Measurements from ENCODE around the gene ARID5A. TPM values are rescaled to one million over a fixed set of nuclear protein-coding genes. Genes with fewer than 3 reads are reported as not detected.

ARID5A gene
- total and polyA plus RNA-seq, 2 of the 13 experiments (the other 11 are each of a cell fraction or from before 2014, with no cell fraction given): 6.0 to 9.5 TPM

DNA sequence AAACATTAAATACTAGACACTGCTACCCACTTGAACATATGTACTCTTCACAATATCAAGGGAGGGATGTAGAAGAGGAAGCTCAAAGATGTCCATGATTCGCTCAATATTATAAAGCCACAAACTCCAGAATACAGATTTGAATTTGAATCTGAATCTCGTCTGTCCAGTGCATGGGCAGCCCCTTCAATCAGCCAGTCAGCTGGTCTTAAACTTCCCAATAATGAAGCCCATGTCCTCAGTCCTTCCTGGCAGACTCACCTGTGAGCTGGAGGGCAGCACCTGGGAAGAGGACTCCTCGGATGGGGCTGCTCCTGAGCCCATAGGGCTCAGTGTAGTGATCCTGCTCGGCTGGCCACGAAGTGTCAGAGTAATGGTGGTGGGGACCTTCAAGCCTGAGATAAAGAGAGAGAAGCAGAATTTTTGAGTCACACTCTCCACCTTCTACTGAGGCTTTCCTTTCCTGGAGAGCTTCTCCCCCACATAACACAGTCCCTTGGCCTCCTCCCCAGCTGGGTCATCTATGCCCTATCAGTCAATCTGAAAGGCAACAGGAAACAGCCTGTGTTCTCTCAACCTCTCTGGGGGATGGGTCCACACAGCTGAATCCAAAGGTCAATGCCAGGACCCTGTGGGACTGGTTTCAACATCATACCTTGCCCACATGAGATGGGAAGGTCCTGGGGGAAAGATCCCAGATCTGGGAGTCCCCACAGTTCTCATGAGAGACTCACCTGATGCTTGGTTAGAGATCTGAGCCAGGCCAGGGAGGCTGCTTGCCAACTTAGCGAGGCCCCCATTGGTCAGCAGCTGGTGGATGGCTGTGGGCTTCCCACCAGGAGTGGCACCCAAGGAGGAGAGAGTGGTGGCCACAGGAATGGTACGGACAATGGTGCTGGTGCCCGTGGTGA is 65.1 kb downstream of the ARID5A start (continued):
- TF ChIP-seq ZNF878 (CRISPR knock-in tag; IDR thresholded peaks at IDR 0.05) (no peak), ZNF34 (CRISPR knock-in tag; IDR thresholded peaks at IDR 0.05; ENCODE audit: borderline replicate concordance) (no peak), CBX1 (IDR thresholded peaks at IDR 0.05; ENCODE audit: low read depth) (no peak), YEATS4 (CRISPR knock-in tag; IDR thresholded peaks at IDR 0.05; ENCODE audit: borderline replicate concordance) (peak; percentile 84; the same call in 1 of the 2 replicates), SMAD9 (CRISPR knock-in tag; IDR thresholded peaks at IDR 0.05) (no peak), ELF1 (CRISPR knock-in tag; IDR thresholded peaks at IDR 0.05) (peak; percentile 64), ZNF224 (CRISPR knock-in tag; IDR thresholded peaks at IDR 0.05) (no peak), GTF2F1 (IDR thresholded peaks at IDR 0.05; ENCODE audit: low read length) (no peak), TGIF2 (CRISPR knock-in tag; IDR thresholded peaks at IDR 0.05) (peak; percentile 33; the same call in 1 of the 2 replicates), ZNF678 (CRISPR knock-in tag; IDR thresholded peaks at IDR 0.05) (peak; percentile 71; the same call in 1 of the 2 replicates), IRF2 (CRISPR knock-in tag; IDR thresholded peaks at IDR 0.05) (peak; percentile 88; the same call in 1 of the 2 replicates), CREB1 (IDR thresholded peaks at IDR 0.05) (no peak), CREB1 (CRISPR knock-in tag; IDR thresholded peaks at IDR 0.05) (0 out of 2 replicates have a peak, but pooled peaks have one; percentile 15), FOXA1 (IDR thresholded peaks at IDR 0.05) (no peak), FOXA1 (CRISPR knock-in tag; IDR thresholded peaks at IDR 0.05) (peak; percentile 91), ZFP37 (CRISPR knock-in tag; IDR thresholded peaks at IDR 0.05; ENCODE audit: borderline replicate concordance) (peak; percentile 47; the same call in 1 of the 2 replicates), ZC3H4 (CRISPR knock-in tag; IDR thresholded peaks at IDR 0.05; ENCODE audit: borderline replicate concordance) (no peak), HIVEP1 (CRISPR knock-in tag; IDR thresholded peaks at IDR 0.05) (peak; percentile 88), MEIS2 (CRISPR knock-in tag; IDR thresholded peaks at IDR 0.05) (peak; percentile 94), RFXANK (CRISPR knock-in tag; IDR thresholded peaks at IDR 0.05) (no peak), ZBTB43 (CRISPR knock-in tag; conservative IDR thresholded peaks at IDR 0.05) (no peak; the same call in 1 of the 2 replicates), ZNF773 (CRISPR knock-in tag; IDR thresholded peaks at IDR 0.05; ENCODE audit: borderline replicate concordance) (no peak)
- TF ChIP-seq, protein P1, sequence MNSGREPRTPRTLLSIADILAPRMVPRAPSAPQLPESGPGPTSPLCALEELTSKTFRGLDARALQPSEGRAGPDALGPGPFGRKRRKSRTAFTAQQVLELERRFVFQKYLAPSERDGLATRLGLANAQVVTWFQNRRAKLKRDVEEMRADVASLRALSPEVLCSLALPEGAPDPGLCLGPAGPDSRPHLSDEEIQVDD (CRISPR knock-in tag; IDR thresholded peaks at IDR 0.05; ENCODE audit: borderline replicate concordance): no peak
- TF ChIP-seq, protein P2, sequence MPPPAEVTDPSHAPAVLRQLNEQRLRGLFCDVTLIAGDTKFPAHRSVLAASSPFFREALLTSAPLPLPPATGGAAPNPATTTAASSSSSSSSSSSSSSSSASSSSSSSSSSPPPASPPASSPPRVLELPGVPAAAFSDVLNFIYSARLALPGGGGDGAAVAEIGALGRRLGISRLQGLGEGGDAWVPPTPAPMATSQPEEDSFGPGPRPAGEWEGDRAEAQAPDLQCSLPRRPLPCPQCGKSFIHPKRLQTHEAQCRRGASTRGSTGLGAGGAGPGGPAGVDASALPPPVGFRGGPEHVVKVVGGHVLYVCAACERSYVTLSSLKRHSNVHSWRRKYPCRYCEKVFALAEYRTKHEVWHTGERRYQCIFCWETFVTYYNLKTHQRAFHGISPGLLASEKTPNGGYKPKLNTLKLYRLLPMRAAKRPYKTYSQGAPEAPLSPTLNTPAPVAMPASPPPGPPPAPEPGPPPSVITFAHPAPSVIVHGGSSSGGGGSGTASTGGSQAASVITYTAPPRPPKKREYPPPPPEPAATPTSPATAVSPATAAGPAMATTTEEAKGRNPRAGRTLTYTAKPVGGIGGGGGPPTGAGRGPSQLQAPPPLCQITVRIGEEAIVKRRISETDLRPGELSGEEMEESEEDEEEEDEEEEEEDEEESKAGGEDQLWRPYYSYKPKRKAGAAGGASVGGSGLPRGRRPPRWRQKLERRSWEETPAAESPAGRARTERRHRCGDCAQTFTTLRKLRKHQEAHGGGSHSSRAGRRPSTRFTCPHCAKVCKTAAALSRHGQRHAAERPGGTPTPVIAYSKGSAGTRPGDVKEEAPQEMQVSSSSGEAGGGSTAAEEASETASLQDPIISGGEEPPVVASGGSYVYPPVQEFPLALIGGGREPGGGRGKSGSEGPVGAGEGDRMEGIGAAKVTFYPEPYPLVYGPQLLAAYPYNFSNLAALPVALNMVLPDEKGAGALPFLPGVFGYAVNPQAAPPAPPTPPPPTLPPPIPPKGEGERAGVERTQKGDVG (CRISPR knock-in tag; IDR thresholded peaks at IDR 0.05; ENCODE audit: borderline replicate concordance): no peak; the same call in 1 of the 2 replicates
- TF ChIP-seq, protein P3, sequence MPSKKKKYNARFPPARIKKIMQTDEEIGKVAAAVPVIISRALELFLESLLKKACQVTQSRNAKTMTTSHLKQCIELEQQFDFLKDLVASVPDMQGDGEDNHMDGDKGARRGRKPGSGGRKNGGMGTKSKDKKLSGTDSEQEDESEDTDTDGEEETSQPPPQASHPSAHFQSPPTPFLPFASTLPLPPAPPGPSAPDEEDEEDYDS (CRISPR knock-in tag; IDR thresholded peaks at IDR 0.05): peak; percentile 73; the same call in 1 of the 2 replicates
